GM19324 (cell line): Measurements from ENCODE around the gene XPO6.
A peak's percentile ranks its signal among the peaks of the same experiment; 100 is the strongest.

Experiments used
- ATAC-seq: cut with Tn5 transposase; IDR thresholded peaks from one replicate; pipeline ENCODE4 v1.9.1; 2021; ENCODE audit warnings: mild to moderate bottlenecking, moderate library complexity; ENCODE audit not compliant: unreplicated experiment, low FRiP score

Gene XPO6

GRCh38 chr16:28158136-28158535, 53.6 kb downstream of the XPO6 start:
- no peak for ATAC-seq

GRCh38 chr16:28156056-28156680, 55.6 kb downstream of the XPO6 start:
- ATAC-seq, result no peak

- ATAC-seq, result no peak
These were observed 56.5 kb downstream of the XPO6 start for GRCh38 chr16:28155293-28155692.

- no peak for ATAC-seq
These were observed 60.6 kb downstream of the XPO6 start for GRCh38 chr16:28151180-28151579.

- no peak for ATAC-seq
These were observed 62.5 kb downstream of the XPO6 start for GRCh38 chr16:28149011-28149888.

GRCh38 chr16:28146536-28146935, 65.2 kb downstream of the XPO6 start:
- ATAC-seq, result no peak

GRCh38 chr16:28145796-28146195, 66.0 kb downstream of the XPO6 start:
- no peak for ATAC-seq

- ATAC-seq, result peak; percentile 57
These were observed 70.8 kb downstream of the XPO6 start for GRCh38 chr16:28140788-28141618.

GRCh38 chr16:28139530-28139929, 72.2 kb downstream of the XPO6 start:
- ATAC-seq, result no peak

GRCh38 chr16:28136751-28137434, 74.9 kb downstream of the XPO6 start:
- no peak for ATAC-seq

- no peak for ATAC-seq
These were observed 78.1 kb downstream of the XPO6 start for GRCh38 chr16:28133666-28134065.

GRCh38 chr16:28131743-28132393, 79.9 kb downstream of the XPO6 start:
- no peak for ATAC-seq

- no peak for ATAC-seq
These were observed 80.6 kb downstream of the XPO6 start for GRCh38 chr16:28131181-28131580.

GRCh38 chr16:28130099-28131088, 81.4 kb downstream of the XPO6 start:
- no peak for ATAC-seq

- ATAC-seq, result no peak
These were observed 84.8 kb downstream of the XPO6 start for GRCh38 chr16:28126684-28127620.

GRCh38 chr16:28125592-28125991, 86.2 kb downstream of the XPO6 start:
- ATAC-seq, result no peak

GRCh38 chr16:28121527-28121926, 90.2 kb downstream of the XPO6 start:
- ATAC-seq, result no peak

GRCh38 chr16:28120754-28121153, 91.0 kb downstream of the XPO6 start:
- no peak for ATAC-seq
